Activated naive CD4-positive, alpha-beta T cell treated with anti-CD3 and anti-CD28 coated beads, Interleukin-2, amount 50 U/mL, for 16 hours (primary cell): ENCODE results near the gene OPRD1.

ENCODE experiments used
- DNase-seq: peaks from one replicate; pipeline ENCODE4 v3.0.0-alpha.2; 2020

The OPRD1 gene

DNA sequence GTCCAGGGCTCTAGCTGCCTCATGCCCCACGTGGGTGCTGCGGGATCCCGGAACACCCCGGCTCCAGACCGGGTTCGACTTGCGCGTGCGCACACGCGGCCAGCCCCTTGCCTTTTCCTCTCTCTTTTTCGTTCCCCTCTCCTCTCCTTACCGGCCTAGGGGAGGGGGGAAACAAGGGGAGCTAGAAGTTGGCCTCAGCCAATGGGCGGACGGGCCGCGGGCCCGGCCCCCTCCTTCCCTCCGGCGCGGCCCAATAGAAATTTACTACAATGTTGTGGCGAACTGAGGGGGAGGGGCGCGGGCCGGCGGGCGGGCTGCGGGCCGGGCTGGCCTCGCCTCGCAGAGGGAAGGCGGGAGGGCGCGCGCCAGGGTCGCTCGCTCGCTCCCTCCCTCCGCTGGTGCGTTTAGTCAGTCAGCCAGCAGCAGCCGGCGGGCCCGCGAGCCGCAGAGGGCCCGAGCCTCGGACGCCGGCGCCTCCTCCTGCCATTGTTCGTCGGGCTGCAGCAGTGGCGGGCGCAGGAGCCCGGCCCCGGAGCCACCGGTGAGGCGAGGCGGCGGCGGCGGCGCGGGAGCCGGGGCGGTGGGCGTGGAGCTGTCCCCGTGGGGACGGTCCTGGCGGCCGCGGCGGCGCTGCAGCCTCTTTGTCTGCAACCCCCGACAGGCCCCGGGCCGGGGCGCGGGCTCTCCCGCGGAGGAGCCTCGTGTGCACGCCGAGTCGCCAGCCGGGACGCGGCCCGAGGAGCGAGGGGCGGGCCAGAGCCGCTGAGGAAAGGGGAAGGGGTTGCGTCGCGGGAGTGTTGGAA is 102.5 kb downstream of the OPRD1 start, which contains the start of gene EPB41:
Gene EPB41 (plus strand): TSS at position 342 of the 803 bp plus-strand sequence. CDS start 72,869 bp downstream, outside the sequence.
- peak; percentile 92 for DNase-seq

DNA sequence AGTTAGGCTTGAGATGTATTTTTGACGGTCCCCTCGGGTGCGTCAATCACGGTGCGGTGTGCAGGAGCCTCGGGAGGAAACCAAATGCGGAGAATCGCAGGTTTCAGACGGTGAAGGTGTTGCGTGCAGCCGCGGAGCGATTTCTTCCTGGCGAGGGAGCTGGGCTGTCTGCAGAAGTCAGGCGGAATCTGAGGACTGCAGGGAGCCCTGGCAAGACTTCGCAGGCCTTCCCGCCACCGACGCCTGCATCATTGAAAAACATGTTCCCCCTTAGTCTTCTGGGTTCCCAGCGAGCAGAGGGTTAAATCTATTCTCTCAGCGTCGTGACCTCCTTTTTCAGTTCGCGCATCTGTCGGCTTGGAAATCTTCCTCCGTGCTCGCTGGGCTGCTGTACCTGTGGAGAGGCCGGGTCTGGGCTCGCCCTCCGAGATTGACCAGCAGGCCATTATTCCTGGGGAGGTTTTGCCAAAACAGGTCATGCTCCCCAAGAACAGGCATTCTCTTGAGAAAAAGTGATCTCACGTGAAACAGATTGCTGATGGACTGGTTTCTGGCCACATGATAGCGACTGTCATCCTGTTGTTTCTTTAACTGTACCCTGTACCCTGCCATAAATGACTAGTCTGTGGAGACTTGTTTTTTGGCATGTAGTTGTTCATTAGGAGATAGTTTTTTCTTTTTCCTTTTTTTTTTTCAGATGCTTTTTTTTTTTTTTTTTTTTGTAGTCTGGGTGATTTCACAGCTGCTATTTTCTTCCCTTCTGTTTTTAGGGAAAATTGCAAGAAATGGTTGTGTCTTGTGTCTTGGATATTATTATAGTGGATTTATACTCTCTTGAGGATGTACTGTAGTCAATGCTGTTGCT is 103.3 kb downstream of the OPRD1 start:
- peak; percentile 51 for DNase-seq

DNA sequence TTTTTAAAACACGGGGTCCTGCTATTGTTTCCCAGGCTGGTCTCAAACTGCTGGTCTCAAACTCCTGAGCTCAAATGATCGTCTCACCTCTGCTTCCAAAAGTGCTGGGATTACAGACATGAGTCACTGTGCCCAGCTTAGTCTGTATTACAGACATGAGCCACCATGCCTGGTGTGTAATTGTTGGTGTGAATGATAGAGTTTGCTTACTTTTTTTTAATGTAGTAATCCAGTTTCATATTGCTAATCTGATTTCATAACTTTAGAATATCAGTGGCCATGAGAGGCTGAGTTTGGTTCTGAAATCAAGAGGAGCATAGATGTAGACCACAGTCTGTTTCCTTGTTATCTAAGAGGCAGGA is 105.8 kb downstream of the OPRD1 start:
- peak; percentile 40 for DNase-seq
